Ovary (tissue), 3 donors: ENCODE results near the gene UBE2D1.

ENCODE experiments used
- CTCF ChIP-seq, 3 donors: fragments of 450-650 bp in 2 of 3; fragments of 200-600 bp in 1 of 3; IDR thresholded peaks; one replicate each; pipeline versions ENCODE4 v1.5.1 to v1.8.0; 2016 to 2022; ENCODE audit warnings: antibody characterized with exemption in 3 of 3, mild to moderate bottlenecking in 1 of 3
- POLR2A ChIP-seq: fragments of 450-650 bp; IDR thresholded peaks from one replicate; pipeline ENCODE4 v1.6.1; 2017; ENCODE audit warnings: antibody characterized with exemption, mild to moderate bottlenecking, moderate library complexity
- donor health status: DM: no; HTN: no; CAD: no.

DNA sequence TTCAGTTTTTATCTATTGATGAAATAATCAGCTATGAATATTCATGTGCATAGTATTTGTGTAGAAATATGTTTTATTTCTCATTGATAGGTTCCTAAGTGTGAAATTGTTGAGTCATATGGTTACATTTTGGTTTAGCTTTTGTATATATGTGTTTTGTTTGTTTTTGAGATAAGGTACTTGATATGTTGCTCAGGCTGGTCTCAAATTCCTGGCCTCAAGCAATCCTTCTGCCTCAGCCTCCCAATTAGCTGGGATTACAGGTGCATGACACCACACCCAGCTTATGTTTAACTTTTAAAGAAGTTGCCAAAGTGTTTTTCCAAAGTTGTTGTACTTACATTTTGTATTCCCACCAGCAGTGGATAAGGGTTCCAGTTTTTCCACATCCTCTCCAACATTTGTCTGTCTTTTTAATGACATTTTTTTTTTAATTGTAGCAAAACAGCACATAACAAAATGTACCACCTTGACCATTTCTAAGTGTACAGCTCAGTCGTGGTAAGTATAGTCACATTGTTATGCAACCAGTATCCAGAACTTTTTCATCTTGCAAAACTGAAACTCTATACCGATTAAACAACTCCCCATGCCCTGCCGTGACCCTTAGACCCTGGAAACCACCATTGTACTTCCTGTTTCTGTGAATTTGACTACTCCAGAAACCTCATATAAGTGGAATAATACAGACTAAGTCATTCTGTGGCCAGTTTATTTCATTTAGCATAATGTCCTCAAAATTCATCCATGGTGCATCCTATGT, 12.6 kb upstream of the UBE2D1 start:
- no peak for TF ChIP-seq CTCF (IDR thresholded peaks at IDR 0.05)
- no peak for TF ChIP-seq POLR2A
